ENCODE results near the gene DNAJB14.

Gene DNAJB14

GRCh38 chr4:99872570-99872969 lies 73.8 kb downstream of the DNAJB14 start:
- TF ChIP-seq, protein P1, sequence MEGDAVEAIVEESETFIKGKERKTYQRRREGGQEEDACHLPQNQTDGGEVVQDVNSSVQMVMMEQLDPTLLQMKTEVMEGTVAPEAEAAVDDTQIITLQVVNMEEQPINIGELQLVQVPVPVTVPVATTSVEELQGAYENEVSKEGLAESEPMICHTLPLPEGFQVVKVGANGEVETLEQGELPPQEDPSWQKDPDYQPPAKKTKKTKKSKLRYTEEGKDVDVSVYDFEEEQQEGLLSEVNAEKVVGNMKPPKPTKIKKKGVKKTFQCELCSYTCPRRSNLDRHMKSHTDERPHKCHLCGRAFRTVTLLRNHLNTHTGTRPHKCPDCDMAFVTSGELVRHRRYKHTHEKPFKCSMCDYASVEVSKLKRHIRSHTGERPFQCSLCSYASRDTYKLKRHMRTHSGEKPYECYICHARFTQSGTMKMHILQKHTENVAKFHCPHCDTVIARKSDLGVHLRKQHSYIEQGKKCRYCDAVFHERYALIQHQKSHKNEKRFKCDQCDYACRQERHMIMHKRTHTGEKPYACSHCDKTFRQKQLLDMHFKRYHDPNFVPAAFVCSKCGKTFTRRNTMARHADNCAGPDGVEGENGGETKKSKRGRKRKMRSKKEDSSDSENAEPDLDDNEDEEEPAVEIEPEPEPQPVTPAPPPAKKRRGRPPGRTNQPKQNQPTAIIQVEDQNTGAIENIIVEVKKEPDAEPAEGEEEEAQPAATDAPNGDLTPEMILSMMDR (conservative IDR thresholded peaks at IDR 0.05; ENCODE audit: low read depth, low read length): no peak
- H3K4me3 ChIP-seq (ENCODE audit: low read length): no peak overlapping the region
- DNase-seq (ENCODE audit: low read depth): no peak

GRCh38 chr4:99868126-99868596 lies 78.3 kb downstream of the DNAJB14 start:
- TF ChIP-seq, protein P1 (conservative IDR thresholded peaks at IDR 0.05; ENCODE audit: low read depth, low read length): no peak
- H3K4me3 ChIP-seq (ENCODE audit: low read length): no peak overlapping the region
- no peak for DNase-seq (ENCODE audit: low read depth)

GRCh38 chr4:99863804-99864203 lies 82.6 kb downstream of the DNAJB14 start:
- TF ChIP-seq, protein P1 (conservative IDR thresholded peaks at IDR 0.05; ENCODE audit: low read depth, low read length): no peak
- no peak overlapping the region for H3K4me3 ChIP-seq (ENCODE audit: low read length)
- peak; percentile 51 for DNase-seq (ENCODE audit: low read depth)

GRCh38 chr4:99861120-99861905 lies 85.1 kb downstream of the DNAJB14 start:
- no peak for DNase-seq (ENCODE audit: low read depth)
- TF ChIP-seq, protein P1 (conservative IDR thresholded peaks at IDR 0.05; ENCODE audit: low read depth, low read length): no peak
- H3K4me3 ChIP-seq (ENCODE audit: low read length): no peak overlapping the region

DNA sequence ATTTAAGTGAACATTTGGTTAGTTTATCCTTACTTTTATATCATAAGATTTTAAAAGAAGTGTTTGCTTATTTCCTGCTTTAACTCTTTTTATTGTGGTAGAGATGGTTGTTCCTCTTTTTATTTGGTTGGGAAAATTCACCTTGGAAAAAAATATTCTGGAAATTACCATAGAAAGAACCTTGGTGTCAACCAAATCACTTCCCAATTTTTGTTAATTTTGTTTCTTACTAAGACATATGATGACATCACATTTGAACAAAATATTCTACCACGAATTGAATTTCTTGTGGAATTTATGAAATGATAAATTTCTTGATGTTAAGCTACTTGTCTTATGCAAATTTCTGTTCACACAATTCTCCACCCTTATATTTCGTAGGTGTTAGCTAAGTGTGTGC lies 85.9 kb downstream of the DNAJB14 start:
- no peak for DNase-seq (ENCODE audit: low read depth)
- TF ChIP-seq, protein P1 (conservative IDR thresholded peaks at IDR 0.05; ENCODE audit: low read depth, low read length): no peak
- H3K4me3 ChIP-seq (ENCODE audit: low read length): no peak overlapping the region

DNA sequence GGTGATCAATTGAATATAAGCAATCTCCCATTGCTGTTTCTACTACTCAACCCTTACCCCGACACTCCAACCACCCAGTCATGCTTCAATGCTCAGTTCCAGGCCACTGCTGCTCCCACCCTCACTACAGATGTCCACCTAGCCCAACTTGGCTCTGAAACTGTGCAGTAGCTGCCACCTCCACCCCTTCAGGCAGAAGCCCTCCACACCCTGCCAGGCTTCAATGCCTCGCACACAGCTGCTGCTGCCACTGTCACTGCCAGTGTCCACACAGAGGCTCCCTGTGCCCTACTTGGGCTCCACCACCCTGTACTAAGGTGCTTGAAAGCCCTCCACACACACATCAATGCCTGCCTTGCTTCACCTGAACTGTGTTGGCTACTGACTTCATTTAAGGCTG lies 86.8 kb downstream of the DNAJB14 start:
- TF ChIP-seq, protein P1 (conservative IDR thresholded peaks at IDR 0.05; ENCODE audit: low read depth, low read length): no peak
- no peak overlapping the region for H3K4me3 ChIP-seq (ENCODE audit: low read length)
- DNase-seq (ENCODE audit: low read depth): no peak

DNA sequence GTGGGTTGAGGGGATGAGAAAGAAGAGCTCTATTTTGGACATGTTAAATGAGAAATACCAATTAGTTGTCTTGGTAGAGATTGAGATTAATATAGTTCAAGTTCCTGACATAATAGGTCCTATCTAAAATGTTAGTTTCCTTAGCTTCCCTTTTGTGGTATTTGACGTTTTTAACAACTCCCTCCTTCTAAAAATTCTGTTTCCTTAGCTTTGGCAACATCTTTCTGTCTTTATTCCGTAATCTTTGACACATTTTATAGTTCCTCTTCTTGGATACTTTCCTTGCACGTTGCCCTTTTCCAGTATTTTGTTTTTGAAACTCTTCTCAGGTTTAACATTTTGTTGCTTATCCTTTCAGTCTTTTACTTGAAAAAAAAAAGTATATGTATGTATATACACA lies 89.1 kb downstream of the DNAJB14 start:
- H3K4me3 ChIP-seq (ENCODE audit: low read length): no peak overlapping the region
- DNase-seq (ENCODE audit: low read depth): no peak
- TF ChIP-seq, protein P1 (conservative IDR thresholded peaks at IDR 0.05; ENCODE audit: low read depth, low read length): no peak

All from retinal pigment epithelial cell (primary cell).